Kidney epithelial cell (primary cell): Measurements from ENCODE around the gene BICDL1. TPM values are rescaled to one million over a fixed set of nuclear protein-coding genes. Genes with fewer than 3 reads are reported as not detected.

ENCODE experiments used
- DNase-seq: peaks from one replicate; pipeline ENCODE4 v3.0.0-alpha.2; 2010; ENCODE audit warnings: low read depth
- H3K27me3 ChIP-seq: 2 replicates; pipeline ENCODE4 v1.6.0; 2011; ENCODE audit warnings: low read length; ENCODE audit not compliant: control insufficient read depth, insufficient read depth
- H3K36me3 ChIP-seq: 2 replicates; pipeline ENCODE4 v1.5.1; 2011; ENCODE audit warnings: low read length; ENCODE audit not compliant: control insufficient read depth, insufficient read depth
- H3K4me3 ChIP-seq: 2 replicates; pipeline ENCODE4 v1.5.1; 2011; ENCODE audit warnings: low read depth, mild to moderate bottlenecking, control low read depth, low read length
- CTCF ChIP-seq: IDR thresholded peaks from 2 replicates; pipeline ENCODE4 v1.5.1; 2011; ENCODE audit warnings: mild to moderate bottlenecking, moderate library complexity, low read length, control low read depth, inconsistent platforms; ENCODE audit not compliant: insufficient read depth, poor library complexity, severe bottlenecking
- total RNA-seq: library from RNA; depleted of rRNA; stranded (reverse); fragments of >200 nt; gene quantifications from 2 replicates; pipeline ENCODE4 v1.2.3, GENCODE V29; 2015

BICDL1 gene
- total RNA-seq, 1 donor from 2014 or later, result 9.2 TPM

- DNase-seq, result no peak
- no peak for TF ChIP-seq CTCF
- H3K36me3 ChIP-seq, result no peaks in the 10 kb centered on the region
- H3K27me3 ChIP-seq, result no peaks in the 10 kb centered on the region
- H3K4me3 ChIP-seq, result no peak overlapping the region
Observed at GRCh38 chr12:120103371-120103770, 114.3 kb downstream of the BICDL1 start.

- DNase-seq, result no peak
- no peaks in the 10 kb centered on the region for H3K36me3 ChIP-seq
- H3K27me3 ChIP-seq, result no peaks in the 10 kb centered on the region
- H3K4me3 ChIP-seq, result no peak overlapping the region
- TF ChIP-seq CTCF, result no peak
Observed at GRCh38 chr12:120106151-120106550, 117.1 kb downstream of the BICDL1 start.

GRCh38 chr12:120109570-120110267 lies 120.7 kb downstream of the BICDL1 start:
- no peak for TF ChIP-seq CTCF
- Histone ChIP-seq H3K4me3 (no peak overlapping the region), H3K36me3 (no peaks in the 10 kb centered on the region), H3K27me3 (no peaks in the 10 kb centered on the region)
- no peak for DNase-seq

- H3K36me3 ChIP-seq, result no peaks in the 10 kb centered on the region
- DNase-seq, result no peak
- no peaks in the 10 kb centered on the region for H3K27me3 ChIP-seq
- H3K4me3 ChIP-seq, result no peak overlapping the region
- TF ChIP-seq CTCF, result no peak
Observed at GRCh38 chr12:120110550-120111501, 121.8 kb downstream of the BICDL1 start.

GRCh38 chr12:120115066-120115465 lies 126.0 kb downstream of the BICDL1 start:
- no peaks in the 10 kb centered on the region for H3K27me3 ChIP-seq
- no peak overlapping the region for H3K4me3 ChIP-seq
- no peak for DNase-seq
- H3K36me3 ChIP-seq, result no peaks in the 10 kb centered on the region
- no peak for TF ChIP-seq CTCF
